GM03348 (cell line): ENCODE results near the gene TFPI2.
"Not testable (repeated sequence)": the region's sequence is repeated elsewhere in the genome, so short reads cannot be mapped to it uniquely, and the experiment has no call there.

Experiments
- DNase-seq: peaks from one replicate; pipeline ENCODE4 v3.0.0; 2012; ENCODE audit warnings: low spot score

TFPI2 gene, protein sequence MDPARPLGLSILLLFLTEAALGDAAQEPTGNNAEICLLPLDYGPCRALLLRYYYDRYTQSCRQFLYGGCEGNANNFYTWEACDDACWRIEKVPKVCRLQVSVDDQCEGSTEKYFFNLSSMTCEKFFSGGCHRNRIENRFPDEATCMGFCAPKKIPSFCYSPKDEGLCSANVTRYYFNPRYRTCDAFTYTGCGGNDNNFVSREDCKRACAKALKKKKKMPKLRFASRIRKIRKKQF

DNA sequence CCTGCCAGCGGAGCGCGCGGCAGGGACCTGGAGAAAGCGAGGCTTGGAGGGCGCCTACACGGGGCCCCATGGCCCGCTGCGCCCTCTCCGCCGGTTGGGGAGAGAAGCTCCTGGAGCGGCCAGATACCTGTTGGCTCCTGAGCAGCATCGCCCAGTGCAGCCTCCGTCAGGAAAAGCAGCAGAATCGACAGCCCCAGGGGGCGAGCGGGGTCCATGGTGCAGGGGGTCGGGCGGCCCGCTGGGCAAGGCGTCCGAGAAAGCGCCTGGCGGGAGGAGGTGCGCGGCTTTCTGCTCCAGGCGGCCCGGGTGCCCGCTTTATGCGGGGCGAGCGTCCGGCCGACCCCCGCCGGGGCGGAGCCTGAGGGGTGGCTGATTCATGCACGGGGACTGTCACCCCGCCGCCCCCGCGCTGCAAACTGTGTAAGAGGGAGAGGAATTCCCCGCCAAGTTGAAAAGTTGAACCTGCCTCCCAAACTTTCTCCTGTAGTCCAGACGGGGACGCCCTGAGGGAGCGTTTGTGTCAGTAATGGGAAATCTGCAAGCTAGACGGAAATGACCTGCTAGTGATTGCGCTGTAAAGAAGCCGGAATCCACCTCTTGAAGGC is at the start of gene TFPI2:
TSS of gene TFPI2 (minus strand) at position 290 of the 605 bp plus-strand sequence. CDS start at position 215, 75 bp downstream.
- peak; percentile 53 for DNase-seq

DNA sequence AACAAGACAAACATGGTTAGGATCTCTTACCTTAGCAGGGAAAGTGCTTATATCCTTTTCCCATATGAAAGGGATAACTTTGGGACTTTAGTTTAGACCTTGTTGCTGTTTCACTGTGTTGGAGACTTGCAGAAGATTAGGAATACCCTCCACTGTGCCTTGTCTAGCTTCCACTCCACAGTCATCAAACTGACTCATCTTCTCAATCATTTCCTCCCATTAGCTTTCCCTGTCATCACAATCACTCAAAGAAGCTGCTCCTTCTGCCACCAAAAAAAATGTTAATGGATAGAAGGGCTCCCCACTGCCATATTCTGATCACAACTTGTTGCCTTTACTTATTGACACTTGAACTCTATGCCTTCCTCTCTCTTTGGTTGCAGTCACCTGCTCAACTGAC is 47.7 kb upstream of the TFPI2 start:
- DNase-seq = no peak

DNA sequence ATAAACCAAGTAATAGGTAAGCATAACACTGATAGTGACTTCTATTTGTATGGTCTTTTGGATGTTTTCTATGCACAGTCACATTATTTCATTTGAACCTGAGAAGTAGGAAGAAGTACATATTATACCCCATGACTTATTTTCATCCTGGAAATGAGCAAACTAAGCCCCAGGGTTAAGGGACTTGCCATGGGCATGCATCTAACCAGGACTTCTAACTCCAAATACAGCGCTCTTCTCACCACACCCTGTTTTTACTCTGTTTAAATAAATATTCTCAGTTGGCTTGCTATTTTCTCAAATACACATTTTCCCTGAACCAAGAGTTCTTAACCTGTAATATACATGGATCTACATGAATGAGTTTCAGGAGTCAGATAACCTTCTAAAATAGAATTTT is 47.3 kb upstream of the TFPI2 start:
- no peak for DNase-seq

DNA sequence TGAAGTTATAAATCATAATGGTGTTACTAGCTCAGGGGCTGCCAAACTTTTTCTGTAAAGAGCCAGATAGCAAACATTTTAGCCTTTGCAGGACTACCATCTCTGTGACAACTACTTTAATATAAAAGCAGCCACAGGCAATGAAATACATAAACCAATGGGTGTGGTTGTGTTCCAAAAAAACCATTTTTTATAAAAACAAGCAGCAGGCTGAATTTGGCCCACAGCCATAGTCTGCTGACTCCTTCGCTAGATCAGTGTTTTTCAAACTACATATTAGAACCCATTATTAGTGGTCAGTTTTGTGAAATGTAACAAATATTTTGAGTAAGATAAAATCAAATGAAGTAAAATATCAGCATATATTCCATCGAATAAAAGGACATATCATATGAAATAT is 44.5 kb upstream of the TFPI2 start:
- no peak for DNase-seq

DNA sequence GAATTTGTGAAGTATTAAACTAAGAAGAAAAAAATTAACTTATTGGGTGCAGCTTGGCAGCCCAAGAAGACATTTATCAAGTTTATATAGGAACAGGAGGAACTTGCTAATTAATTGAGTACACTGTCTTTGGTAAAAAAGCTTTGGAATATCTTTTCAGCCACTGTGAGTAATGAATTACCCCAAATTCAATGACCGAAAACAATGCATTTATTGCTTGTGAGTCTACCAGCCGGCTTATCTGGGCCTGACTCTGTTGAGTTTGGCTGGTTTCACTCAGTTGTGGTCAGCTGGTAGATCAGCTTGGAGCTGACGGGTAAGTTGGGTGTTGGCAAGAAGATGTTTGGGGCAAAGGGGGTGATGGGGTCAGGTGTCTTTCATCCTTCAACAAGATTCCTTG is 42.6 kb upstream of the TFPI2 start:
- DNase-seq = no peak

DNA sequence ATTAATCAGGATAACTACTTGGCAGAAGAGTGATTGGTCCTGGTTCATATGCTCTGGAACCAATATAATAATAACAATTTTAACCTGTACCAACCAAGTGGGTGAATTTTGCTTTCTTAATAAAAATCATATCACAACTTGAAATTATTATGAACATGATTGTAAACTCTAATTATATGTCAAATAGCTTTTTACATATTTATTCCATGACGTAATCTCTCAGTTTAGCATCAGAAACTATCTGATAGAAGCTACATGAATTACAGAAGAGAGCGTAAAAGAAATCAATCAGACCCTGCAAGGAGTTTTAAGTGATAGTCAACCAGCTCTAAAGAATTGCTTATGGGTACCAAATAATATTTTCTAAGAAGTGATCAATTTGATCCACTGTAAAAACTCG is 41.1 kb upstream of the TFPI2 start:
- no peak for DNase-seq

DNA sequence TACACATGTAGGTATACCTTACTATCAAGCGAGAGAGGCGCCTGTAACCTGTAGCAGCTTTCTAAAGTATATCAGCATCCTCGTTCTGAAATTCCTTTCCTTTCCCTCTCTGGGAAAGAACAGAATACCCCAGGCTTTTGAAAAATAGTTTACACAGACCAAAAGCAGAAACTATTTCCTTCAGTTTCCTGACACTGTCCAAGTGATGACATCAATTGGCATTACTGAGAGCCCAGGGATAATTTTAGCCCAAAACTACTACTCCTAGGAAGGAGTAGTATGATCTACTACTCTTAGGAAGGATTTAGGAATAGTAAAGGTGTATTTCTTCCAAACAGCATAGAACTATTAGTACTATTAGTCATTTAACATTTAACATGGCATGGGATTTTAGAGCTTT is 37.0 kb upstream of the TFPI2 start:
- DNase-seq = no peak

DNA sequence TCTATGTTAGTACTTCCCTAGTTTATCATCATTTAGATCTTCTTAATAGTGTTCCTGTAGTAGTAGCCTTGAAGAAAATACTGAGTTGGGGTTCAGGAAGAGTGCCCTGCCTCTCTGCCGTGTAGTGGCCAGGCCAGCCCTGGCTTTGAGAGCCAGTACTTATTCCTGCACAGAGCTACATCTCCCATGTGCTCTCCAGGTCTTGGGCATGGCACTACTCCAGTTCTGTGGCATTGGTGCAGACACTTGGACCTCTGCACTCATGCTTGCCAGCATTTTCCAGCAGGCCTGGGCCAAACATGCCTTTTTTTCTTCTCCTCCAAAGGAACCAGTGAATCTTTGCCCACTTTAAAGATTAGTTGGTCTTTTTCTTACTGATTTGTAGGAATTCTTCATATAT is 36.2 kb upstream of the TFPI2 start:
- DNase-seq = no peak

DNA sequence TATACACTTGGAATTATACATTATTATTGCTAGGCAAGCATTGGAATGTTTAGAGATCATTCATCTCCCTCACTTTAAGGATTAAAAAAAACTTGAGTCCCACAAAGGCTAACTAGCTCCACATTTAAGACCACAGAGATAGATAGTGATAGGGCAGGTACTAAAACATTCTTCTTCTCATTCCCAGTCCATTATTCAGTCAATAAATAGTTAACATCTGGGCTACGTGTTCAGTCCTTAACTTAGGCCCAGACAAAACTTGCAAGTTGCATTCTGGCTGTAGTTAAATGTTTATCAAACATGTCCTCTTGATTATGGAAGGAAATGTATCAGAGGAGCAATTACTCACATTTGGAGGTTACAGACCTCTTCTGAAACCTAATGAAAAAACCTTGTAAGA is 33.4 kb upstream of the TFPI2 start:
- peak; percentile 7 for DNase-seq

DNA sequence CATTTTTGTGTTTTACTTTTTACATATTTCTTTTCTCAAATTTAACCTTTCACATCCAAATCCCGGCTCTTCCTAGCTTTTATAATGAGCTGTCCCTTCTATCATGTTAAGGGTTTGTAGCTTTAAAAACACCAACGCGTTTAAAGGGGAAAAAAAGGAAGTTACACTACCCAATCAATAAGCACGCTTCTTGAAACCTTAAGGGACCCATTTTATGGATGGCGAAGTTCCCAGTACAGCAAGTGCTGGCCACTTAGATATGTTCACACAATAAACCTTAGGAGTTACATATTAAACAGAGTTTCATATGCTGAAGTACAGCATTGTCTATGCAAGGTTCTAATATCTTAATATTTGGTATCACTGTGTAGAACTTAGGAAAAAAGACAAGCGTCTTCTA is 32.7 kb upstream of the TFPI2 start:
- peak; percentile 14 for DNase-seq

DNA sequence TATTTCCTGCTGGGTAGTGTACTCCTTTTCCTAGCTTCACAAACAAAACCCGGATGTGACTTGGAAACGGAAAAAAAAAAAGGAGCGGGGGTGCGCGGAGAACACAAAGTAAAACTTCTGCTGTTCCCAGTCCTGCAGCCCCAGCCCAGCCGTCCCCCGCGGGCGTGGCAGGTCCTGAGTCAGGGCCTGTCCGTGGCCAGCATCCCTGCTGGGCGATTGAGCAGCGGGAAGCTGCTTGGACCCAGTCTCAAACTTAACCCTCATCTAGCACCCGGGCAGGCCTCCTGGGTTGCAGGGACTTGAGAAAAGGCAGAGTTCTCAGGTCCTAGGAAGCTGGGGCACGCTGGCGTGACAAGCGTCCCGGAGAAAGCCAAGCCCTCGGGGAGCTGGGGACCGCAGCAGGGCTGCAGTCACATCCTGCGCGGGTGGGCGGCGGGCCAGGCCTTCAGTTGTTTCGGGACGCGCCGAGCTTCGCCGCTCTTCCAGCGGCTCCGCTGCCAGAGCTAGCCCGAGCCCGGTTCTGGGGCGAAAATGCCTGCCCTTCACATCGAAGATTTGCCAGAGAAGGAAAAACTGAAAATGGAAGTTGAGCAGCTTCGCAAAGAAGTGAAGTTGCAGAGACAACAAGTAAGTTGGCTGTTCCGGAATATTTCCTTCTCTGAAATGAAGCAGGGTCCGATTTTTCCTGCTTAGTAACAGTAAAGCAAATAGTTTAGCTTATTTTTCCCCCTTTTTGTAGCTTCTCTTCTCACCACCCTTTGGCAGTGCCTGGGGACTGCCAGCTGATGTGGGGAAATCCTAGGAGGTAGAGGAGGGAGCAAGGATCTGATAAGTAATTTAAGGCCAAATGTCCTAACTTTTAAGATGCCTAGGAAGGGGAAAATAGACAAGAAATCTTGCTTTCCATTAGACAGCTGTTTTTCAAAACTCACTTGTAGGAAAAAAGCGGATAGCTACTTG is 31.3 kb upstream of the TFPI2 start, which contains the start of gene GNG11:
TSS of gene GNG11 (plus strand) at position 129 of the 960 bp plus-strand sequence. CDS start at position 532, 403 bp downstream.
- DNase-seq = peak; percentile 78

DNA sequence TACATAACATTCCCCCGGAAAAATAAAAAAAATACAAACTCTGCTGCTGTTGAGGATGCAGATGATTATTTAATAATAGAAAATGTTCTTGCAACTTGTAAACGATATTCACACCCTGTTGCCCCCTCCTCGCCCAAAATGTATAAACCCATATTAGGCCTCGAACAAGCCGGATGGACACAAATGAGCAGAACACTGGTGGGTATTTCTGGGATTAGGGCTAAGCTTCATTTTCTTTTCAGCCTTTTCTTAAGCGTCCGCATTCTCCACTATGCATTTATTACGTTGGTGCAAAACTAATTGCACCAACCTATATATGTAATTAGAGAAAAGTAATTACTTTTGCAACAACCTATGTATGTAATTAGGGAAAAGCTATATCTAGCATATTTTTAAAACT is 30.6 kb upstream of the TFPI2 start:
- DNase-seq = peak; percentile 6

DNA sequence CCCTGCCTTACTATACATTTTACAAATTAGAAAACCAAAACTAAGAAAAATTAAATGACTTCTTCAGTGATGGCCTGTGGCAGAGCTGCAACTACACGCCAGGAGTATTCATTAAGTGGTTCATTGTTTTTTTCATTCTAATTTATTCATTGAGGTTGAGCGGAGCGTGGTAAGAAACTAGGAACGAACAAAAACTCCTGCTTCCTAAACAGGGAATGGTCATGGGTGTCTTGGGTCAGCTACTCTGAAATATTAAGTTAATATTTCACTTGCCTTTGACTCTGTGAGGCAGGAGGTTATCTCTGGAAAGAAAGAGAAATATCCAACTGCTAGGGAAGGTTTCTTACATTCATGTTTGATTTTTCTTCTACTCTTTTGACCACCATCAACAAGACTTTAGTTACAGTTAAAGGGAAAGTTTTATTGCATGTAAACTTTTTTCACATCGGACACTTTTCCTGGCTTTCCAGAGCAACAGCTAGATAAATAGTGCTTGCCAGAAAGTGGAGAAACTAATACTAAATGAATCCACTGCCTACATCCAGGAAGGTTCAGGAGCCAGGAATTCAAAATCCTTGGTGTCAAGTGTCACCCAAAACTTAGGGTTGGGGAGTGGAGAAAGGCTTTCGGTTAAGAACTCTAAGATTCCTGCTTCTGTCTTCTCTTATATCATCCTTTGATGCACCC is 30.1 kb upstream of the TFPI2 start:
- DNase-seq = peak; percentile 27

DNA sequence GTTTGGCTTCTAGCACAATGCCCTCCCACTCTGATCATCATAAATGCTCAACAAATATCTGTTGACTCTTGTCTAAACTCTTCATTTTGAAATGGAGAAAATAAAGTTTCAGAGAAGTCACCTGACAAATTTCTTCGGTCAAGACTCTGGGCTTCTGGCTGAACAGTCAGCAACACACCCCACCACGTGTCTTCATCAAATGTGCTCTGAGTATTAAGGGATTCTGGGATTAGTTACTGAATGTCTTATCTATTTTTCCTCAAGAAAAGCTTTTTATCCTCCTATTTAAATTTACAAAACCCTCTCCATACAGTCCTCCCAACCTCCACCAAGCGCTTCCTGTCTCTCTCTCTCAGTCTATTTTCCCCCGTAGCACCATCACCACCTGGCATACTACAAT is 25.8 kb upstream of the TFPI2 start:
- not testable (repeated sequence) for DNase-seq

DNA sequence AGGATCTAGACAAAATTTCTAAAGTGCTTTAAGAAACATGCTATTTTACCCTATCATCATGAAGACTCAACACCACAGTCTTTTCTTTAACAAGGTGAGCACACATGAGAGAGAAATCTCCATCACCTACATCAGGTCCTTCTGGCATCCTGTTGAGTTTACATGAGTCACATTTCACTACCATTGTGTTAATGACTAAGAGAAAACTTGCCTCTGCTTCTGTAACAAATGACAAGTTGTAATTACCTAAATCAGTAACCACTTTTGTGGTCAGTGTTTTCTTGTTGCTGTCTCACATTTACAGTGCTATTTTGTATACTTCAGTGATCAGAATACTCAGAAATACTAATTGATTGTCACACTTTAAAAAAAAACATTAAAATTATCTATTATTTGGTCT is 25.3 kb upstream of the TFPI2 start:
- DNase-seq = not testable (repeated sequence)

DNA sequence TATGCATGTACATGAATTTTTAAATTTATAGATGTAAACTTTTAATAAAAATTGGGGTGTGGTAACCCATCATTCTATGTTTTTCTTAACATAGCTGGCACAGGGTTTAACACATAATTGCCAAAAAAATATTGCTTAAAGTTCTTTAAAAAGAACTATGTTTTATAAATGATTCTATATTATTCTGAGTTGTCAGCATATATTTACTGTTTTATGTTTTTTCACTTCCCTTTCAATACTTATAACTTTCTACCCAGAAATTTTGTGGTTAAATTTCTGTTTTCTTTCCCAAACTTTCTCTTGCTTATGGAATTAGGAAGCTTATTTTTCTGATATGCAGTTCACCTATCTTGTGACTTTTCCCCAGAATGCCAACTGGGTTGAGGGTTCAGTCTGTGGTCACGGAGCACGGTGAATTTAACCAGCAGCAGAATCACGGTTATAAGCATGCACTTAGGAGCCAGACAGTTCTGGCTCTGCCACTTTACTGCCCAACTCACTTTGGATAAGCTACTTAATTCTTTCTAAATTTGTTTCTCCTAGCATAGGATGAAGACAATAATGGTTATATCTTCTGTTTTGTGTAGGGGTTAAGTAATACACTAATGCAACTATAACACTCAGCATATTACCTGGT is 24.8 kb upstream of the TFPI2 start:
- not testable (repeated sequence) for DNase-seq

DNA sequence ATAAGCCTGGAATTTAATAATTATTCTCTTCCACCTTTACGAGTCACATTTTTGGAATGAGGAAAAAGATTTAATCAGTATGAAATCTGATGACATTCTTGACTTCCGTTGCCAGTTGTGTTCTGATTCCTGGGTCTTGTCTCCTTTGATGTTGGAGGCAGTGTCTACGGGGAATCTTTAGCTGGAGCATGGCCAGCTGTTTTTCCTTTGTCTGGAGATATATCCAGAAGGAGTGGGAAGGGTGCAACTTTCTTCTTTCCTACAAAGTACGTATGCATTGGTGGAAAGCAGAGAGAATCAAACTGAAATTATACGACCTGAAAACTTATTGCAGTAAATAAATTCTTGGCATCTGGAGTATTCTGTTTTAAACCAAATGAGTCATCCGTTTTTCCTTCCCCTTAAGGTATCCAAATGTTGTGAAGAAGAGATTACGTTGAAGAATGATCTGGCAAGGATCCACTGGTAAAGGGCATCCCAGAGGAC is 24.1 kb upstream of the TFPI2 start:
- DNase-seq = no peak

DNA sequence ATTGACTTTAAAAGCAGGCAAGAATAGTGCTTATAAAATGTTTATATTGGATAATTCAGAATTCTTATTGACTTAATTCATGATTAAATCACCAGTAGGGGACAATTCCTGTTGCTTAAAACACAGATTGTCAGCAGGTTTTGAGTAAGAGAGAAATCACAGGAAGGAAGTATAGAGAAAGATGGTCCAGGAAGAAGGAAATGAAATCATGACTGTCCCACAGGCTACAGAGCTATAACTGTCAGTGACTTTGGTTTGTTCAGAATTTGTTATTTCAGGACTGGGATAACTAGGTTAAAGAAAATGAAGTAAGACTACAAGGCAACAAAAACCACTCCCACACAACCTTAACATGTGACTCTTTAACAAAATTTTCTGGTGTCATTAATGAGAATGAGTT is 22.6 kb upstream of the TFPI2 start:
- DNase-seq = no peak

DNA sequence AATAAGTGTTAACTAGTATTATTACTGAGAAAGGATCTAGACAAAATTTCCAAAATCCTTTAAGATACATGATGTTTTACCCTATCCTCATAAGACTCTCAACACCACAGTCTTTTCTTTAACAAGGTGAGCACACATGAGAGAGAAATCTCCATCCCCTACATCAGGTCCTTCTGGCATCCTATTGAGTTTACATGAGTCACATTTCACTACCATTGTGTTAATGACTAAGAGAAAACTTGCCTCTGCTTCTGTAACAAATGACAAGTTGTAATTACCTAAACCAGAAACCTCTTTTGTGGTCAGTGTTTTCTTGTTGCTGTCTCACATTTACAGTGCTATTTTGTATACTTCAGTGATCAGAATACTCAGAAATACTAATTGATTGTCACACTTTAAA is 21.1 kb upstream of the TFPI2 start:
- DNase-seq = not testable (repeated sequence)

DNA sequence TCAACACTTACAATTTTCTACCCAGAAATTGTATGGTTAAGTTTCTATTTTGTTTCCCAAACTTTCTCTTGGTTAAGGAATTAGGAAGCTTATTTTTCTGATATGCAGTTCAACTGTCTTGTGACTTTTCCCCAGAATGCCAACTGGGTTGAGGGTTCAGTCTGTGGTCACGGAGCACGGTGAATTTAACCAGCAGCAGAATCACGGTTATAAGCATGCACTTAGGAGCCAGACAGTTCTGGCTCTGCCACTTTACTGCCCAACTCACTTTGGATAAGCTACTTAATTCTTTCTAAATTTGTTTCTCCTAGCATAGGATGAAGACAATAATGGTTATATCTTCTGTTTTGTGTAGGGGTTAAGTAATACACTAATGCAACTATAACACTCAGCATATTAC is 20.7 kb upstream of the TFPI2 start:
- not testable (repeated sequence) for DNase-seq
